Keratinocyte (primary cell): ENCODE data around the gene MGAT5B. TPM values are rescaled to one million over a fixed set of nuclear protein-coding genes. Genes with fewer than 3 reads are reported as not detected.

Experiments
- DNase-seq: peaks from one replicate; pipeline ENCODE4 v3.0.0-alpha.2; 2011; ENCODE audit warnings: low read depth, missing footprints, low spot score
- FAIRE-seq: peaks from 2 replicates; lab custom pipeline; 2011; peaks lifted over from hg19 to GRCh38; lab: Jason Lieb, UNC
- H2AFZ ChIP-seq: 2 replicates; pipeline ENCODE4 v1.6.0; 2012; ENCODE audit warnings: low read length, control low read depth, inconsistent platforms; ENCODE audit not compliant: control insufficient read depth
- H3K27ac ChIP-seq: 2 replicates; pipeline ENCODE4 v1.5.1; 2011; ENCODE audit warnings: low read length; ENCODE audit not compliant: control insufficient read depth, insufficient read depth
- H3K27me3 ChIP-seq: 3 replicates; pipeline ENCODE4 v1.6.0; 2011; ENCODE audit warnings: low read length; ENCODE audit not compliant: control insufficient read depth, insufficient read depth; ENCODE audit errors: extremely low read depth
- H3K36me3 ChIP-seq, 2 experiments: 2 replicates in 1 of 2; 3 replicates in 1 of 2; pipeline ENCODE4 v1.5.1; 2011; ENCODE audit warnings: low read length in 2 of 2, mild to moderate bottlenecking in 1 of 2; ENCODE audit not compliant: control insufficient read depth in 2 of 2, insufficient read depth in 2 of 2; ENCODE audit errors: extremely low read depth in 1 of 2
- H3K4me1 ChIP-seq: 3 replicates; pipeline ENCODE4 v1.5.1; 2011; ENCODE audit warnings: low read length; ENCODE audit not compliant: control insufficient read depth, insufficient read depth; ENCODE audit errors: extremely low read depth
- H3K4me2 ChIP-seq: 3 replicates; pipeline ENCODE4 v1.6.0; 2011; ENCODE audit warnings: low read depth, low read length; ENCODE audit not compliant: control insufficient read depth, insufficient read depth; ENCODE audit errors: extremely low read depth
- H3K4me3 ChIP-seq, 3 experiments: fragments of 200-600 bp in 1 of 3; sonication (generic) in 1 of 3; 2 replicates in 2 of 3; 3 replicates in 1 of 3; pipeline ENCODE4 v1.5.1; 2011 to 2016; ENCODE audit warnings: low read length in 3 of 3, mild to moderate bottlenecking in 3 of 3, control low read depth in 2 of 3, inconsistent platforms in 1 of 3, low read depth in 1 of 3, mixed read lengths in 1 of 3, mixed run types in 1 of 3, moderate library complexity in 1 of 3; ENCODE audit not compliant: control insufficient read depth in 2 of 3, insufficient read depth in 2 of 3; ENCODE audit errors: extremely low read depth in 1 of 3
- H3K79me2 ChIP-seq: 2 replicates; pipeline ENCODE4 v1.6.0; 2012; ENCODE audit warnings: low read length; ENCODE audit not compliant: control insufficient read depth, insufficient read depth
- H3K9ac ChIP-seq: 3 replicates; pipeline ENCODE4 v1.6.0; 2011; ENCODE audit warnings: low read length; ENCODE audit not compliant: control insufficient read depth, insufficient read depth; ENCODE audit errors: extremely low read depth
- H3K9me1 ChIP-seq: 3 replicates; pipeline ENCODE4 v1.6.0; 2011; ENCODE audit warnings: low read length; ENCODE audit not compliant: control insufficient read depth, insufficient read depth; ENCODE audit errors: extremely low read depth
- H3K9me3 ChIP-seq: 2 replicates; pipeline ENCODE4 v1.5.1; 2012; ENCODE audit warnings: low read depth, low read length; ENCODE audit not compliant: control insufficient read depth
- H4K20me1 ChIP-seq: 3 replicates; pipeline ENCODE4 v1.6.0; 2011; ENCODE audit warnings: low read length; ENCODE audit not compliant: control insufficient read depth, insufficient read depth; ENCODE audit errors: extremely low read depth
- EZH2 ChIP-seq: IDR thresholded peaks from one replicate; pipeline ENCODE4 v1.6.1; 2012; ENCODE audit warnings: inconsistent platforms, mild to moderate bottlenecking, low read length, moderate library complexity
- dilution Hi-C: fragments of 300-500 bp; cut with MboI; formaldehyde crosslinking; loops from one replicate; pipeline ENCODE4 v1.7.0; 2020; ENCODE audit warnings: low sequenced_read_pairs; ENCODE audit not compliant: extremely low pct_ligation_motif_present
- polyA plus RNA-seq, 5 experiments: library from polyadenylated mRNA; depleted of rRNA in 3 of 5; stranded (reverse) in 3 of 5; stranded (forward) in 1 of 5; unstranded in 1 of 5; fragments of >200 nt; gene quantifications; 1 replicate in 1 of 5; 2 replicates in 3 of 5; 3 replicates in 1 of 5; pipeline versions ENCODE4 v1.2.1 to v1.2.3, GENCODE V29; 2011 to 2012; ENCODE audit warnings: missing spikeins in 2 of 5, low read depth in 1 of 5, low replicate concordance in 1 of 5
- TF ChIP-seq, protein P1 (sequence below), 3 experiments: IDR thresholded peaks in 1 of 3; conservative IDR thresholded peaks in 1 of 3; optimal IDR thresholded peaks in 1 of 3; 2 replicates in 2 of 3; 3 replicates in 1 of 3; pipeline versions ENCODE3 to v1.5.1; 2011; ENCODE audit warnings: low read length in 3 of 3, mild to moderate bottlenecking in 3 of 3, moderate library complexity in 2 of 3, control low read depth in 1 of 3, inconsistent platforms in 1 of 3; ENCODE audit not compliant: insufficient read depth in 2 of 3; ENCODE audit errors: extremely low read depth in 1 of 3

The MGAT5B gene
- polyA plus RNA-seq, 1 donor (not counting 4 experiments of a cell fraction or from before 2014, with no cell fraction given), result 0.29 TPM

DNA sequence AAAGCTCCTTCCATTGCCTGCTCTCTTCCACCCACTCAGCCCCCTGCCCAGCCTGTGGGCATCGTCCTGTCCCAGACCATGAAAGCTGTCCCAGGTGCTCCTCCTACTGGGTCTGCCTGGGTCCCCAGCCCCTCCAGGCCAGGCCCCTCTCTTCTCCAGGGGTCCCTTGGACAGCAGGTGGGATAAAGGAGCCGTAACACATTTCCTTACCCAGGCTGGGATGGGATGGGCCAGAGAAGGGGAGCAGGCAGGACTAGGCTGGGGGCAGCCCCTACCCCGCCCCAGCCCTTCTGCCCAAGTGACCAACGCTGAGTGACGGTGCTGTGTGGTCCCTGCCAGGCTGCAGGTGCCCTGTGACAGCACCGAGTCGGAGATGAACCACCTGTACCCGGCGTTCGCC, 80.1 kb downstream of the MGAT5B start:
- Histone ChIP-seq H2AFZ (no peak overlapping the region), H3K4me3 (no peak overlapping the region), H3K4me2 (no peak overlapping the region), H3K27ac (no peak overlapping the region), H3K9me1 (no peaks in the 10 kb centered on the region), H4K20me1 (peaks cover 3% of the 10 kb centered on the region), H3K9ac (no peak overlapping the region), H3K27me3 (peaks cover 35% of the 10 kb centered on the region), H3K36me3 (no peaks in the 10 kb centered on the region), H3K79me2 (no peaks in the 10 kb centered on the region), H3K9me3 (no peaks in the 10 kb centered on the region), H3K4me1 (no peaks in the 10 kb centered on the region)
- FAIRE-seq (no peak), DNase-seq (no peak)
- TF ChIP-seq, protein P1, sequence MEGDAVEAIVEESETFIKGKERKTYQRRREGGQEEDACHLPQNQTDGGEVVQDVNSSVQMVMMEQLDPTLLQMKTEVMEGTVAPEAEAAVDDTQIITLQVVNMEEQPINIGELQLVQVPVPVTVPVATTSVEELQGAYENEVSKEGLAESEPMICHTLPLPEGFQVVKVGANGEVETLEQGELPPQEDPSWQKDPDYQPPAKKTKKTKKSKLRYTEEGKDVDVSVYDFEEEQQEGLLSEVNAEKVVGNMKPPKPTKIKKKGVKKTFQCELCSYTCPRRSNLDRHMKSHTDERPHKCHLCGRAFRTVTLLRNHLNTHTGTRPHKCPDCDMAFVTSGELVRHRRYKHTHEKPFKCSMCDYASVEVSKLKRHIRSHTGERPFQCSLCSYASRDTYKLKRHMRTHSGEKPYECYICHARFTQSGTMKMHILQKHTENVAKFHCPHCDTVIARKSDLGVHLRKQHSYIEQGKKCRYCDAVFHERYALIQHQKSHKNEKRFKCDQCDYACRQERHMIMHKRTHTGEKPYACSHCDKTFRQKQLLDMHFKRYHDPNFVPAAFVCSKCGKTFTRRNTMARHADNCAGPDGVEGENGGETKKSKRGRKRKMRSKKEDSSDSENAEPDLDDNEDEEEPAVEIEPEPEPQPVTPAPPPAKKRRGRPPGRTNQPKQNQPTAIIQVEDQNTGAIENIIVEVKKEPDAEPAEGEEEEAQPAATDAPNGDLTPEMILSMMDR (optimal IDR thresholded peaks at IDR 0.05 in 1 of 3, IDR thresholded peaks at IDR 0.05 in 1 of 3, conservative IDR thresholded peaks at IDR 0.05 in 1 of 3; ENCODE audit: extremely low read depth in 1 of 3, insufficient read depth in 2 of 3, low read length in 3 of 3), result no peak
- dilution Hi-C loops, result no loop called here

DNA sequence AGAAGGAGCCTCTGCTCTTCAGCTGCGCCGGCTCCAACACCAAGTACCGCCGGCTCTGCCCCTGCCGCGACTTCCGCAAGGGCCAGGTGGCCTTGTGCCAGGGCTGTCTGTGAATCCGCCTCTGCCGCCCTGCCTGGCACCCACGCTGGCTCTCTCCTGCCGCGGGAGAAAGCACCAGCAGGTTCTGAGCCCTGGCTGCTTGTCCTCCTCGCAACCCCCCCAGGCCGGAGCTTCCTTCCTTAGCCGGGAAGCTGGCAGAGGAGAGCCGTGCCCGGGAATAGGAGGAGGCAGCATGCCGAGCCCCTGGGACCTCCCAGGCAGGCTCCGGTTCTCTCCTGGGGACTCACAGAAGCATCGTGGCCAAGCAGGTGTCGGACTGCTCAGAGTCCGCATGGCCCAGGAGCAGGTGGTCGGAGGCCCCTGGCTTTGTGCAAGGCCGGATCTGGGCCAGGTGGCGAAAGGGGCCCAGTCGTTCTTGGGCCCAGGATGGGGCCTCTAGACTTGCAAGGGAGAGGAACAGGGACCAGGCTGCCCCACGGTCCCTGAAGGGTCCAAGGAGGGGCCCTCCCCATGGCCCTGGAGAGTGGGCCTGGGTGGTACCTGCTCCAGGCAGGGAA, 80.6 kb downstream of the MGAT5B start:
- H3K9me3 ChIP-seq, result no peaks in the 10 kb centered on the region
- TF ChIP-seq EZH2, result peak; percentile 32
- TF ChIP-seq, protein P1 (optimal IDR thresholded peaks at IDR 0.05 in 1 of 3, IDR thresholded peaks at IDR 0.05 in 1 of 3, conservative IDR thresholded peaks at IDR 0.05 in 1 of 3; ENCODE audit: extremely low read depth in 1 of 3, insufficient read depth in 2 of 3, low read length in 3 of 3), result no peak
- no peaks in the 10 kb centered on the region for H3K79me2 ChIP-seq
- peaks cover 32% of the 10 kb centered on the region for H3K27me3 ChIP-seq
- no peaks in the 10 kb centered on the region for H3K36me3 ChIP-seq
- H3K9ac ChIP-seq, result no peak overlapping the region
- H2AFZ ChIP-seq, result no peak overlapping the region
- peaks cover 2% of the 10 kb centered on the region for H4K20me1 ChIP-seq
- H3K9me1 ChIP-seq, result no peaks in the 10 kb centered on the region
- H3K27ac ChIP-seq, result no peak overlapping the region
- H3K4me1 ChIP-seq, result no peaks in the 10 kb centered on the region
- DNase-seq (no peak), FAIRE-seq (no peak)
- H3K4me3 ChIP-seq, result no peak overlapping the region
- dilution Hi-C loops, result no loop called here
- no peak overlapping the region for H3K4me2 ChIP-seq
